Spinal cord (tissue), 10 donors: ENCODE results near the gene SNX27. TPM values are rescaled to one million over a fixed set of nuclear protein-coding genes. Genes with fewer than 3 reads are reported as not detected.

Experiments used
- DNase-seq, 6 donors: peaks; one replicate each; pipeline versions ENCODE4 v3.0.0 to v3.0.0-alpha.2; 2013 to 2015; ENCODE audit warnings: low spot score in 6 of 6, low read depth in 4 of 6
- H3K27ac ChIP-seq: one replicate; pipeline ENCODE4 v1.5.1; 2013; ENCODE audit warnings: low read depth, low read length, control low read depth
- H3K27me3 ChIP-seq: one replicate; pipeline ENCODE4 v1.6.1; 2013; ENCODE audit warnings: low read length; ENCODE audit not compliant: control insufficient read depth, insufficient read depth
- H3K36me3 ChIP-seq: one replicate; pipeline ENCODE4 v1.6.1; 2013; ENCODE audit warnings: low read length; ENCODE audit not compliant: control insufficient read depth, insufficient read depth
- H3K4me1 ChIP-seq: one replicate; pipeline ENCODE4 v1.6.1; 2013; ENCODE audit warnings: low read length; ENCODE audit not compliant: control insufficient read depth, insufficient read depth
- H3K4me3 ChIP-seq: one replicate; pipeline ENCODE4 v1.5.1; 2013; ENCODE audit warnings: low read depth, low read length, control low read depth
- H3K9me3 ChIP-seq: one replicate; pipeline ENCODE4 v1.6.1; 2013; ENCODE audit warnings: low read length; ENCODE audit not compliant: control insufficient read depth, insufficient read depth
- whole genome bisulfite sequencing: methylation state at CpG from one replicate; pipeline ENCODE4 v1.1.5; 2013; ENCODE audit warnings: missing lambda C conversion rate; ENCODE audit not compliant: insufficient coverage; 5-methylcytosine and 5-hydroxymethylcytosine counted together
- polyA plus RNA-seq, 2 donors: library from polyadenylated mRNA; unstranded; fragments of 120-200 nt; gene quantifications; one replicate each; pipeline ENCODE4 v1.2.1, GENCODE V29; 2013; ENCODE audit not compliant: insufficient read length in 2 of 2
- total RNA-seq, 2 donors: library from RNA; depleted of rRNA in 1 of 2; stranded (reverse); fragments of 120-200 nt in 1 of 2; fragments of >200 nt in 1 of 2; gene quantifications; one replicate each; pipeline versions ENCODE4 v1.2.3 to v1.2.4, GENCODE V29; 2013 to 2014
- donor health status: healthy.

Gene SNX27
- total and polyA plus RNA-seq, 4 donors = 33.1 to 77.1 (median 47.8) TPM

DNA sequence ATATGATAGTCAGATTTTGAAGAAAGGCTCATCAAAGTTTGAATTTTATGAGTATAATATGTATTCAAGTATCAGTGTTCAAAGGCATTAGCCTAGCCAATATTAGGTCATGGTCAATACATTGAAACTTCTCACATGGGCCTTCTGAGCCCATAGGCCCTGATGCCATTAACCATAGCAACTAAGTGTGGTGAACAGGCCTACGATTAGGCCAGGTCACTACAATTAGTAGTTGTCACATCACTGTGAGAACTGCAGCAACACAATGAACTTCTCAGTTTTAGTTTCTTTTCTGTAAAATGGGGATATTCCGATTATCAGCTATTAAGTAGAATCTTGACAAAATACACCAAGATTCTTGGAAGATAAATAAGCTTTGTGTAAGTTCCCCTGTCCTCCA lies 74.7 kb downstream of the SNX27 start:
- H3K36me3 ChIP-seq = peaks cover 14% of the 10 kb centered on the region
- no peak overlapping the region for H3K27ac ChIP-seq
- no peaks in the 10 kb centered on the region for H3K27me3 ChIP-seq
- no CpG with 5 or more reads among the region's 2 CpGs for WGBS
- no peak for DNase-seq
- H3K9me3 ChIP-seq = no peaks in the 10 kb centered on the region
- no peaks in the 10 kb centered on the region for H3K4me1 ChIP-seq
- H3K4me3 ChIP-seq = no peak overlapping the region

DNA sequence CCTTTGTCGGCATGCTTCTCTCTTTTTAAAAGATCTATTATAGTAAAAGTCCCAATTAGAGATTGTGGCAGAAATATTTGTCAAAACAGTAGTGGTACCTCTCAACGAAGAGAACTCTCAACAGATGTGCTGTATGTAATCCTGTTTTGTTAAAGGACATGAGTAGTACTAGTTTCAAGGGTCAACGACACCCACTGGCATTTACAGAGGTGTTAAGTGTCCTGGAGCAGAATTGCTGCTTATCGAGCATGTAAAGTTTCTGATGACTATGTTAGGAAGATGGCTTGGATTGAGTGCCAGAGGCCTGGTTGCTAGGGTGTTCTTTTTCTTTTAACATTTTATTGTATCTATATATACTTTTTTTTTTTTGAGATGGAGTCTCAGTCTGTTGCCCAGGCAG lies 77.6 kb downstream of the SNX27 start:
- Histone ChIP-seq H3K9me3 (no peaks in the 10 kb centered on the region), H3K4me1 (no peaks in the 10 kb centered on the region)
- 100% methylated on average over 1 of the region's 4 CpGs for WGBS

GRCh38 chr1:151692226-151692625 lies 80.4 kb downstream of the SNX27 start:
- 83% methylated on average over 1 of the region's 3 CpGs for WGBS
- H3K9me3 ChIP-seq = no peaks in the 10 kb centered on the region
- peaks cover 19% of the 10 kb centered on the region for H3K36me3 ChIP-seq

More for the DNA sequence above, 77.6 kb downstream of the SNX27 start:
- H3K4me3 ChIP-seq = no peak overlapping the region
- peaks cover 20% of the 10 kb centered on the region for H3K36me3 ChIP-seq
- DNase-seq = no peak
- no peak overlapping the region for H3K27ac ChIP-seq
- no peaks in the 10 kb centered on the region for H3K27me3 ChIP-seq

GRCh38 chr1:151693057-151693651 lies 81.3 kb downstream of the SNX27 start:
- no peak overlapping the region for H3K4me3 ChIP-seq
- WGBS = 38% methylated on average over 1 of the region's 4 CpGs
- peaks cover 22% of the 10 kb centered on the region for H3K36me3 ChIP-seq
- DNase-seq = peak in 4 of 6 donors; percentile 28 to 86 (median 60)
- no peaks in the 10 kb centered on the region for H3K4me1 ChIP-seq
- no peaks in the 10 kb centered on the region for H3K9me3 ChIP-seq
- H3K27me3 ChIP-seq = no peaks in the 10 kb centered on the region
- H3K27ac ChIP-seq = no peak overlapping the region

More at GRCh38 chr1:151692226-151692625, 80.4 kb downstream of the SNX27 start:
- Histone ChIP-seq H3K4me1 (no peaks in the 10 kb centered on the region), H3K27me3 (no peaks in the 10 kb centered on the region), H3K27ac (no peak overlapping the region), H3K4me3 (no peak overlapping the region)
- DNase-seq = no peak

DNA sequence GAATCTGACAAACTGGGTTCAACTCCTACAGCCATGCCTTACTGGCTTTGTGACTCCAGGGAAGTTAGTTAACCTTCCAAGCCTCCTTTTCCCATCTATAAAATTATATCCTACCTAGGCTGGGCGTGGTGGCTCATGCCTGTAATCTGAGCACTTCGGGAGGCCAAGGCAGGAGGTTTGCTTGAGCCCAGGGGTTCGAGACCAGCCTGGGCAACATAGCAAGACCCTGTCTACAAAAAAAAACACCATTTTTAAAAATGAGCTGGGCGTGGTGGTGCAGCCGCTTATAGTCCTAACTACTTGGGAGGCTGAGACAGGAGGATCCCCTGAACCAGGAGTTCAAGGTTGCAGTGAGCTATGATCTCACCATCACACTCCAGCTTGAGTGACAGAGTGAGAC lies 89.7 kb downstream of the SNX27 start:
- Histone ChIP-seq H3K4me3 (no peak overlapping the region), H3K27ac (no peak overlapping the region), H3K27me3 (no peaks in the 10 kb centered on the region), H3K4me1 (peaks cover 10% of the 10 kb centered on the region), H3K9me3 (no peaks in the 10 kb centered on the region), H3K36me3 (peaks cover 58% of the 10 kb centered on the region)
- DNase-seq = no peak
- 97% methylated on average over 5 of the region's 5 CpGs for WGBS

DNA sequence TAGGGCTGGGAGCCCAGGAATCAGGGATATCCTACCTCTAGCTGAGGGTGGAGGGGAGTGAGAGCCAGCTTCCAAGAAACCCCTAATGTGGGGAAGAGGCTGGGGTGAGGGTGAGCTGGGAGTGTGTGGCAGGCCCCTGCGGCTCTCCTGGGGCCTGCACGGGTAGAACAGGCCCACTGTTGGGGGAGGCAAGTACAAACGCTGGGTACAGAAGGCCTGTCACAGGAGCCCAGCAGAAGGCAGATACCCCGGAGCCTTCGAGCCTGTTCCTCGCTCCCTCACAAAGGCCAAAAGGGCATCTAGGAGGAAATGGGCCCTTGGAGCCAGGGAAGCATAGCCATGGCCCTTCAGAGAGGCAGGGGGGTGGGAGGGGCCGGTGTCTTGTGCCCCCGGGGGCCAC lies 91.1 kb downstream of the SNX27 start:
- Histone ChIP-seq H3K9me3 (no peaks in the 10 kb centered on the region), H3K36me3 (peaks cover 67% of the 10 kb centered on the region), H3K27me3 (no peaks in the 10 kb centered on the region), H3K4me3 (no peak overlapping the region), H3K27ac (no peak overlapping the region), H3K4me1 (peaks cover 10% of the 10 kb centered on the region)
- no peak for DNase-seq
- 43% methylated on average over 8 of the region's 8 CpGs for WGBS

DNA sequence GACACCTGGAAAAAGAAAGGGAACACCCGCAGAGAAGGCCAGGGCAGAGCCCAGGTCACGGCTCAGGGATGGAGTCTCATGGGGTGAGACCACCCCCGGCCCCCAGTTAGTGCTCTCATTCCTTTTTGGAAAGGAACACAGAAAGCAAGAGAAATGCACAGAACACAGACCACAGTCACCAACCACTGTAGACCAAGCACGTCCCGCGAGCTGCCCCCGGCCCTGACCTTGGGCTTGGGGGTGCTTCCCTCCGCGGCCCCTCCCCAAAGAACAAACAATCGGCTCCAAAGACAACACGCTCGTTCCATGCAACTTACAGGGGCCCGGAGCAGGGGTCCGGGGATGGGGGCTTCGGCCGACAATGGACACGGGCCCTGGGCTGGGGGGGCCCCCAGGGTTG lies 92.0 kb downstream of the SNX27 start:
- Histone ChIP-seq H3K4me1 (peaks cover 10% of the 10 kb centered on the region), H3K9me3 (no peaks in the 10 kb centered on the region), H3K4me3 (no peak overlapping the region), H3K27me3 (no peaks in the 10 kb centered on the region), H3K36me3 (peaks cover 71% of the 10 kb centered on the region), H3K27ac (no peak overlapping the region)
- no peak for DNase-seq
- WGBS = 67% methylated on average over 14 of the region's 17 CpGs

DNA sequence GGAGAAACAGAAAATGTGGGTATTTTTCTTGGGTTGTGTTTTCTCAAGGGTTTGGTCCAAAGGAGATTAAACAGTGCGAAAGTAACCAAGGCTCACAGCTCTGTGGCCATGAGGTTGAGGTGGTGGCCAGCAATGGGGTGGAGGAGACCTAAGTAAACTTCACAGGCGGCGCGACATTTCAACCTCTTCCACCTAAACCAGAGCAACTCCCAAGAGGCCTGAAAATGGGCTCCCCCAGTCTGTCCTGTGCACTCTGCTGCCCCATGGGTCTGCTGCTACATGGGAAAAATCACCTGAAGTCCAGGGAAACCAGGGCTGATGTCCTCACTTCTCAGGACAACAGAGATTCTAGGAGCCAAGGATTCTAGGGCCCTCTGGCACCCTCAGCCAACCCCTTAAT lies 92.4 kb downstream of the SNX27 start:
- peaks cover 75% of the 10 kb centered on the region for H3K36me3 ChIP-seq
- no peak overlapping the region for H3K27ac ChIP-seq
- DNase-seq = no peak
- no peak overlapping the region for H3K4me3 ChIP-seq
- no peaks in the 10 kb centered on the region for H3K27me3 ChIP-seq
- H3K9me3 ChIP-seq = no peaks in the 10 kb centered on the region
- WGBS = 96% methylated on average over 4 of the region's 4 CpGs
- peaks cover 15% of the 10 kb centered on the region for H3K4me1 ChIP-seq

- H3K27me3 ChIP-seq = no peaks in the 10 kb centered on the region
- DNase-seq = no peak
- H3K27ac ChIP-seq = no peak overlapping the region
- H3K4me1 ChIP-seq = peaks cover 24% of the 10 kb centered on the region
- peaks cover 82% of the 10 kb centered on the region for H3K36me3 ChIP-seq
- H3K4me3 ChIP-seq = no peak overlapping the region
- no peaks in the 10 kb centered on the region for H3K9me3 ChIP-seq
- WGBS = 93% methylated on average over 5 of the region's 7 CpGs
Observed at GRCh38 chr1:151705146-151705545, 93.3 kb downstream of the SNX27 start.

GRCh38 chr1:151705753-151706463 lies 94.1 kb downstream of the SNX27 start:
- Histone ChIP-seq H3K9me3 (no peaks in the 10 kb centered on the region), H3K36me3 (peaks cover 82% of the 10 kb centered on the region), H3K27ac (no peak overlapping the region), H3K4me3 (no peak overlapping the region), H3K27me3 (no peaks in the 10 kb centered on the region), H3K4me1 (peaks cover 31% of the 10 kb centered on the region)
- no peak for DNase-seq
- 74% methylated on average over 11 of the region's 11 CpGs for WGBS
